ENCODE data around the gene ING5. TPM values are rescaled to one million over a fixed set of nuclear protein-coding genes. Genes with fewer than 3 reads are reported as not detected.

ING5 gene
- total RNA-seq, 4 donors from 2014 or later = 24.1 to 44.3 (median 30.5) TPM

DNA sequence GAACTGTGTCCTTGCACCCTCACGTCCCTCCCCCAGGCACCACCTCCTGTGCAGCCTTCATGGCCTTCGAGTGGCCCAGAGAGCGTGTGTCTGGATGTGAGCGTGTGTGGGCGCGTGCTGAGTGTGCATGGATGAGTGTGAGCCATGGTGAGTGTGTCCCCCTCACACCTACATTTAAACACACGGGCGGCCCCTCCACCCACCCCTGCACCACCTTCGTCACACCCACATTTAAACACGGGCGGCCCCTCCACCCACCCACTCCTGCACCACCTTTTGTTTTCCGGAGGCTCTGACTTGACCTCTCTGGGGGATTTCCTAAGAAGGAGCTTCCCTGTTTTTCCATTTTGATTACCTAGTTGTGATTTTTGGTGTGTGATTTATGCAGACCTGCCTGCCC, 33.0 kb upstream of the ING5 start:
- TF ChIP-seq, protein P1, sequence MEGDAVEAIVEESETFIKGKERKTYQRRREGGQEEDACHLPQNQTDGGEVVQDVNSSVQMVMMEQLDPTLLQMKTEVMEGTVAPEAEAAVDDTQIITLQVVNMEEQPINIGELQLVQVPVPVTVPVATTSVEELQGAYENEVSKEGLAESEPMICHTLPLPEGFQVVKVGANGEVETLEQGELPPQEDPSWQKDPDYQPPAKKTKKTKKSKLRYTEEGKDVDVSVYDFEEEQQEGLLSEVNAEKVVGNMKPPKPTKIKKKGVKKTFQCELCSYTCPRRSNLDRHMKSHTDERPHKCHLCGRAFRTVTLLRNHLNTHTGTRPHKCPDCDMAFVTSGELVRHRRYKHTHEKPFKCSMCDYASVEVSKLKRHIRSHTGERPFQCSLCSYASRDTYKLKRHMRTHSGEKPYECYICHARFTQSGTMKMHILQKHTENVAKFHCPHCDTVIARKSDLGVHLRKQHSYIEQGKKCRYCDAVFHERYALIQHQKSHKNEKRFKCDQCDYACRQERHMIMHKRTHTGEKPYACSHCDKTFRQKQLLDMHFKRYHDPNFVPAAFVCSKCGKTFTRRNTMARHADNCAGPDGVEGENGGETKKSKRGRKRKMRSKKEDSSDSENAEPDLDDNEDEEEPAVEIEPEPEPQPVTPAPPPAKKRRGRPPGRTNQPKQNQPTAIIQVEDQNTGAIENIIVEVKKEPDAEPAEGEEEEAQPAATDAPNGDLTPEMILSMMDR (IDR thresholded peaks at IDR 0.05; ENCODE audit: low read depth) = no peak

DNA sequence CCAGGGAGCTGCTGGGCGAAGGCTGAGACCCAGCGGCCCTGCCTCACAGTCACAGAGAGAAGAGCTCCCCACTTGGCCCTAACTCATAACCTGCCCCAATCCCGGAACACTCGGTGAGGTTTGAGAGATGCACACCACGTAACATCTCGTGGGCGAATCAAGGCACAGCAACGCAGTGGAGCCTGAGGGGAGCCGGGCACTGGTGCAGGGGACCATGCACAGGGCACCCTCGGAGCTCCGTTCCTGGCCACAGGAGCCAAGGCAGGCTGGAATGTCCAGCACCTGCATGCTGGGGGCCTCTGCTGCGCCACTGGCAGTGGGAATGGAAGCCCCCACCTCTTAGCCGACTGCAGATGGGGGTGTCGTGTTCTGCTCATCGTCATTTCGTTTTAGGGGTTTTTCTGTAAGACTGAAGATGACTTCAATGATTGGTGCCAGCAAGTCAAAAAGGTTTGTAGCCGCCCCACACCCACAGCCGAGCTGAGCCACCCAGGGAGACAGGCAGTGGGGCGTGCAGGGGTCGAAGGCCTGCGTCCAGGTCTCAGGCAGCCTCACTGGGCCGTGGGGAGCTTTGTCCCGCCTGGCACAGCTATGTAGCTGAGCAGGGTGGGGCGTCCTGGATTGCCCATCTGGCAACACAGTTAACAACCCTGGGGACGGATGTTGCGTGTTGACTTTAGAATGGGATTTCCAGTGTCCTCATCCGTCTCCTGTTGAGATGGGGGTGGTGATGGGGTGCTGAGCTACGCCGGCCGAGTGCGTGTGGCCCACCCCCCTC, 31.3 kb upstream of the ING5 start:
- TF ChIP-seq, protein P1 (IDR thresholded peaks at IDR 0.05; ENCODE audit: low read depth) = no peak

DNA sequence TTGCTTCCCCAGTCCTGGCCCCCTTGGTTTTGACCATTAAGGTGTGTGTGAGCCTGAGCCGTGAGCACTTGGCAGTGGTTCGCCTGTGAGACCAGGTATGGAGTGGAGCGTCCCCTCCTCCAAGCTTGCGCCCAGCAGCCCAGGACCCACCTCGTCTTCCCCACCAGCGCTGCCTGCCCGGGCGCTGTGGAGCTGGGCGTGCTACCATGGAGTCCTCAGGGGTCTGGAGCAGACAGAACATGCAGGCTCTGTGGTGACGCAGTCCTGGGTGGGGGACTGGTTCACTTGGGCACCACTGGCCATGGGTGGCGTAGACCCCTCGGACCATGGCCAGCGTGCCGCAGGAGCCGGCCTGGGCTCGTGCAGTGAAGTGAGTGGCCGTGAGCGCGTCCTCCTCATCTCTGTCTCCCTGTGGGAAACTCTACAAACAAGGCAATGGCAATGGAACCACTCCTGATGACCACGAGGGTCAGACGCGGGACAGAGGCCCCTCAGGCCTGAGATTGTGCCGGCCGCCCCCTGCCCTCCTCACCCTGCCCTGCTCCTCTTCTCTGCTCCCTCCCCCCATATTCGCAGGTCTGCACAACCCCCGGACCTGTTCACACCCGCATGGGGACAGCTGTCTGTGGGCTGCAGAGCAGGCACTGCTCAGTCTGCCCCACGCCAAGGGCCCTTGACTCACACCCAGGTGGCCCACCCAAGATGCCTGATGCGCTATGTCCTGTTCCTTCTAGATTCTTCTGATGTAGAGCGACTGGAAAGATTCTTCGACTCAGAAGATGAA, 30.2 kb upstream of the ING5 start:
- TF ChIP-seq, protein P1 (IDR thresholded peaks at IDR 0.05; ENCODE audit: low read depth) = no peak

DNA sequence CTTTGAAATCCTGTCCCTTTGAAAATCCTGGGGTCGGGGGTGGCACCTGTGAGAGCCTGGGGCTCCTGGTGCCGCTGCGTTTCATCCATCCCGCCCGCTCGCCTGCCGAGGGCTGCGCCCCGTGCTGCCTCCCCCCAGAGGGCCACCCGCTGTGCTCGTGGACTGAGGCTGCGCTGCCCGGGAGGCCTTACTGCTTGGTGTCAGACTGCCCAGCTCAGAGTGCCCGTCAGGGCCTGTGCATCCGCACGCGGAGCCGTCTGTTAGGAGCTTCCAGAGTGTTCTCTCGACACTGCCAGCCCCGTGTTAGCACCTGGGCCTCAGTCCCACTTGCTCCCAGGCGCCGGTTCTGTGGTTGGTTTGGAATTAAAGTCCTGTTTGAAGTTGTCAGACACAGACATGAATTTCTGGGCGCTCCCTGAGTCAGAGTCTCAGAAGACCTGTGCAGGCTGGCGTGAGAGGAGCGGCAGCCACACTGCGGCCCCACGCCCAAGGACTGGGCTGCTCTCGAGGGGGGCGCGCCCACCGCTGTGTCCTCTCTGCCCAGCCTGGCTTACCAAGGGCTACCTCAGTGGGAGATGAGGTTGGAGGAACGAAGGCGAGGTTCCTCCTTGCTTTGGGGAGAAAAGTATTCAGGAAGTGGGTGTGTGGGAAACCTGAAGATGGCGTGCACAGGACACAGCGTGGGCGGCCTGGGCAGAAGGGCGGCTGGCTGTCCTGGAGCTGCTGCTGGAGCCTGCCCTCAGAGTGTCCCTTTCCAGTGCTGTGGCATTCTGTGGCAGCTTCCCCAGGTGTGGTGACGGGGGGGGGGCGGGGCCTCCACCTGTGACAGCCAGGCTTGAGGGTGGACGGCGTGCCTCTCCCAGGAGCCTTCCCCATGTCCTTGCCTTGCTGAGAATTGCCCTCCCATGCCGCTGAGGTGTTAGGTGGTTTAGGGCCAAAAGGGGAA, 29.3 kb upstream of the ING5 start:
- TF ChIP-seq, protein P1 (IDR thresholded peaks at IDR 0.05; ENCODE audit: low read depth) = no peak

DNA sequence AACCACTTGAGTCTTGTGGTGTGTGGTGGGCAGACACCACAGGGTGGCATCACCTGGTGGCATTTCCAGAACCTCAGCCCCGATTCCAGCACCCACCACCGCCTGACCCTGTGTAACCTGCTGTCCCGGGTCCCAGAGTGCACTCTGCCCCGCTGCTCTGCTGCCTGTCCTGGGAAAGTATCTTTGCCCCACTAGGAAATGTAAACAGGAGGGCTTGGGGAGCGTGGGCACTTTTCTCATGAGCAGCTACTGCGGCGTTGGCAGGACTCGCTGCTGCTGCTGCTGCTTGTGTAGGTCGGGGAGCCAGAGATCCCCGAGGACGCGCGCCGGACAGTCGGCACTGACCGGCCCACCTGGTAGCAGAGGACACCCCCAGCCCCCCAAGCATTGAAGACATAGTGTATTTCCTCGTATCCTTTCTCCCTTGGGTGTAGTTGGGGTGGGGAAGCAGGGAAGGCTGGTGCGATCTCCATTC, 28.6 kb upstream of the ING5 start:
- TF ChIP-seq, protein P1 (IDR thresholded peaks at IDR 0.05; ENCODE audit: low read depth) = no peak

DNA sequence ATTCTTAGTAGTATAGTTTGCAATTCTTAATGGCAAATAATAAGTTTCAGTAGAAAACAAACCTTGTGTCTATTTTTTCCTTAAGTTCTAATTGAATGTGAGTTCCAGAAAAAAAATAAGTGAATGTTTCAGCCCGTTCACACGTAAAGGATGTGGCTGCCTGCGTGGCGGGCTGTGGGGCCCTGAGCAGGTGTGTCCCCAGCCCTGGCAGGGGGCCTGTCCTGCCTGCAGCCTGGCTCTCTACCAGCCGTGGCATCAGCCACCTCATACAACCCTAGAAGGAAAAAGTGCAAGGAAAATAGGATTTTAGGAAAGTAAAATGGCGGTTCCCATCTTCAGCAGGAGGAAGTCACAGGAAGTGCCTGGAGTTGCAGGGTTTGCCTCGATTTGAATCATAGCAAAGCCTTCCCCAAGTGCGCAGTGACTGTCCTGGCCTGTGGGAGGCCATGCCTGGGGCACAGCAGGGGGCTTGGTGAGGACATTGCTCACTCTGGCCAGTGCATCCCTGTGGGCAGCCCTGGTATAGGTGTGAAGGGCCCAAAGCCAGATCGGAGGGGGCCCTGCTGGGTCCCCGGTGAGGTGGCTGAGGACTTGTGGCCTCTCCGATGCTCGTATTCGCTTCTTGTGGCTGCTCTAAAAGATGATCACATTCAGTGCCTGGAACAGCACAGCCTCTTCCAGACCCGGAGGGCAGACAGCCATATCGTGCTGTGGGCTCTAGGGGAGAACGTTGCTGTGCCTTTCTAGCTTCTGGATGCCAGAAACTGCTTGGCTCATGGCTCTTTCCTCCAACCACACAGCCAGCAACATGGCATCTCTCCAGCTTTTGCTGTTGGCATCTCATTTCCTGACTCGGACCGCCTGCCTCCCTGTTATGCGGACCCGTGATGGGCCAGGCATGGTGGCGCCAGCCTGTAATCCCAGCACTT, 27.8 kb upstream of the ING5 start:
- TF ChIP-seq, protein P1 (IDR thresholded peaks at IDR 0.05; ENCODE audit: low read depth) = no peak

All from subcutaneous adipose tissue (tissue), 4 donors.